Activated CD8-positive, alpha-beta T cell treated with anti-CD3 and anti-CD28 coated beads for 36 hours (primary cell): ENCODE data around the gene AMY2B. TPM values are rescaled to one million over a fixed set of nuclear protein-coding genes. Genes with fewer than 3 reads are reported as not detected.

Experiments
- ATAC-seq: fragments of 200-7000 bp; cut with Tn5 transposase; one replicate; pipeline ENCODE4 v1.10.0; 2021; ENCODE audit warnings: mild to moderate bottlenecking, moderate library complexity
- CTCF ChIA-PET: fragments of 350-600 bp; sonication (Branson Sonifier 250); formaldehyde crosslinking; loops from one replicate; lab custom pipeline; 2021; ENCODE audit warnings: antibody characterized with exemption; lab: Charles Lee
- POLR2A ChIA-PET: fragments of 350-600 bp; sonication (Branson Sonifier 250); formaldehyde crosslinking; loops from one replicate; lab custom pipeline; 2021; ENCODE audit warnings: antibody characterized with exemption; lab: Charles Lee
- DNase-seq: peaks from one replicate; pipeline ENCODE4 v3.0.0-alpha.2; 2020
- H3K27ac Mint-ChIP-seq: one replicate; pipeline ENCODE4 v1.8.0; 2021; ENCODE audit warnings: mild to moderate bottlenecking, mixed read lengths
- H3K27me3 Mint-ChIP-seq: one replicate; pipeline ENCODE4 v1.8.0; 2021; ENCODE audit warnings: mixed read lengths
- H3K36me3 Mint-ChIP-seq: one replicate; pipeline ENCODE4 v1.8.0; 2021; ENCODE audit warnings: low read depth, mixed read lengths
- H3K4me1 Mint-ChIP-seq: one replicate; pipeline ENCODE4 v1.8.0; 2021; ENCODE audit warnings: low read depth, mixed read lengths
- H3K4me3 Mint-ChIP-seq: one replicate; pipeline ENCODE4 v1.8.0; 2021; ENCODE audit warnings: mild to moderate bottlenecking, moderate library complexity, mixed read lengths
- H3K9me3 Mint-ChIP-seq: one replicate; pipeline ENCODE4 v1.8.0; 2021; ENCODE audit warnings: mixed read lengths
- intact Hi-C: fragments of 100-400 bp; cut with micrococcal nuclease; formaldehyde crosslinking; loops from one replicate; pipeline ENCODE4 v1.10.0; 2022
- total RNA-seq, 2 experiments: library from RNA; stranded (reverse); gene quantifications; one replicate each; pipeline ENCODE4 v1.2.3, GENCODE V29; 2021
- TF ChIP-seq, protein P1 (sequence below): fragments of 200-600 bp; IDR thresholded peaks from one replicate; pipeline ENCODE4 v1.8.0; 2022; ENCODE audit warnings: antibody characterized with exemption, mild to moderate bottlenecking

AMY2B gene
- total RNA-seq, 2 experiments from 2014 or later, result 6.1 to 9.7 TPM

DNA sequence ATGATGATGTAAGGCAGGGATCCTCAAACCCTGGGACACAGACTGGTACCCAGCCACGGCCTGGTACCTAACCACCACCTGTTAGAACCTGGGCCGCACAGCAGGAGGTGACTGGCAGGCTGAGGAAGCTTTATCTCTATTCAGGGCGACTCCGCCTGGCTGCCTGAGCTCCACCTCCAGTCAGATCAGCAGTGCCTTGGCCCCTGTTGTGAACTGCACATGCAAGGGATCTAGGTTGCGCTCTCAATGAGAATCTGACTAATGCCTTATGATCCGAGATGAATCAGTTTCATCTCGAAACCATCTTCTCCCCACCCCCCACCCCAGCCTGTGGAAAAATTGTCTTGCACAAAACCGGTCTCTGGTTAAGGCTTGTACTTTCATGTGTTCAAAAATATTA, 41.6 kb upstream of the AMY2B start:
- H3K27ac Mint-ChIP-seq, result no peak overlapping the region
- ATAC-seq, result peak; percentile 47
- peak; percentile 68 for DNase-seq

DNA sequence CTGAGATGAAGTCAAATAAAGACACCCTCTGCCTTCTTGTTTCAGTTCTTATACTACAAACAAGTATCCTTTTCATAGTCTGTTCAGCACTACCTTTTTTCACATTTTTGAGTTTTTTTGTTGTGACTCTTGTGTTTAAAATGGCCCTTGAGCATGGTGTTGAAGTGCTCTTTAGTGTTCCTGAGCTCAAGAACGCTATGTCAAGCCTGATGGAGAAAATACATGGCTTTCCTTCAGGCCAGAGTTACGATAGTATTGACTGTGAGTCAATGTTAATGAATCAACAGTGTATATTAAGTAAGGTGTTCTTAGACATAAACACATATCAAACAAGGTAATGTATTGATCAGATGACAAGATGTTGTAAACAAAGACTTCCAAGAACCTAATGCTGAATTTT, 33.2 kb upstream of the AMY2B start:
- DNase-seq (no peak), ATAC-seq (no peak)
- Mint-ChIP-seq H3K36me3 (peaks cover 43% of the 10 kb centered on the region), H3K27me3 (no peaks in the 10 kb centered on the region), H3K4me3 (no peak overlapping the region), H3K27ac (no peak overlapping the region), H3K4me1 (peaks cover 7% of the 10 kb centered on the region), H3K9me3 (no peaks in the 10 kb centered on the region)
- TF ChIP-seq, protein P1, sequence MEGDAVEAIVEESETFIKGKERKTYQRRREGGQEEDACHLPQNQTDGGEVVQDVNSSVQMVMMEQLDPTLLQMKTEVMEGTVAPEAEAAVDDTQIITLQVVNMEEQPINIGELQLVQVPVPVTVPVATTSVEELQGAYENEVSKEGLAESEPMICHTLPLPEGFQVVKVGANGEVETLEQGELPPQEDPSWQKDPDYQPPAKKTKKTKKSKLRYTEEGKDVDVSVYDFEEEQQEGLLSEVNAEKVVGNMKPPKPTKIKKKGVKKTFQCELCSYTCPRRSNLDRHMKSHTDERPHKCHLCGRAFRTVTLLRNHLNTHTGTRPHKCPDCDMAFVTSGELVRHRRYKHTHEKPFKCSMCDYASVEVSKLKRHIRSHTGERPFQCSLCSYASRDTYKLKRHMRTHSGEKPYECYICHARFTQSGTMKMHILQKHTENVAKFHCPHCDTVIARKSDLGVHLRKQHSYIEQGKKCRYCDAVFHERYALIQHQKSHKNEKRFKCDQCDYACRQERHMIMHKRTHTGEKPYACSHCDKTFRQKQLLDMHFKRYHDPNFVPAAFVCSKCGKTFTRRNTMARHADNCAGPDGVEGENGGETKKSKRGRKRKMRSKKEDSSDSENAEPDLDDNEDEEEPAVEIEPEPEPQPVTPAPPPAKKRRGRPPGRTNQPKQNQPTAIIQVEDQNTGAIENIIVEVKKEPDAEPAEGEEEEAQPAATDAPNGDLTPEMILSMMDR, result no peak
- POLR2A ChIA-PET, result no interaction called here
- intact Hi-C loops, result no loop called here
- CTCF ChIA-PET, result no interaction called here

More for the DNA sequence above, 41.6 kb upstream of the AMY2B start:
- Mint-ChIP-seq H3K4me3 (no peak overlapping the region), H3K9me3 (no peaks in the 10 kb centered on the region), H3K27me3 (no peaks in the 10 kb centered on the region), H3K36me3 (peaks cover 62% of the 10 kb centered on the region), H3K4me1 (peaks cover 68% of the 10 kb centered on the region)
- TF ChIP-seq, protein P1, result no peak
- CTCF ChIA-PET, result no interaction called here
- intact Hi-C loops, result no loop called here
- POLR2A ChIA-PET, result no interaction called here

DNA sequence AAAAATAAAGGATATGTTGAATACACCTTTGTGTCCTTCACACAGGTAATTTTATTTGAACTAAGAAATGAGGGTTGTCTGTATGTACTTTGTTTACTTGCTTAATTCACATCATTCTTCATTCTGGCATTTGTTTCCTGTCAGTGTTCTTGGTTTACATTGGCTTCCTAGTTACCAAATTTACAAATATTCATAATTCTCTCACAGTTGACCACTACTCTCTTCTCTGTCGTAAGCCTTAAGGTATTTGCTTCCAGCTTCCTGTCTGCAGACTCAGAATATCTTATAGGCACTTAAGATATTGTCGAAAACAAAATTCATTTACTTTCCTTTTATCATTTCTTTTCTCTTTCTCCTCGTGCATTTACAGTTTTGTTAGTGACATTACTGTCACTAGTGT, 30.0 kb upstream of the AMY2B start:
- POLR2A ChIA-PET, result no interaction called here
- no peaks in the 10 kb centered on the region for H3K9me3 Mint-ChIP-seq
- TF ChIP-seq, protein P1, result no peak
- H3K4me3 Mint-ChIP-seq, result no peak overlapping the region
- ATAC-seq (no peak), DNase-seq (no peak)
- H3K27ac Mint-ChIP-seq, result no peak overlapping the region
- no peaks in the 10 kb centered on the region for H3K4me1 Mint-ChIP-seq
- no peaks in the 10 kb centered on the region for H3K27me3 Mint-ChIP-seq
- intact Hi-C loops, result no loop called here
- CTCF ChIA-PET, result no interaction called here
- H3K36me3 Mint-ChIP-seq, result peaks cover 42% of the 10 kb centered on the region

DNA sequence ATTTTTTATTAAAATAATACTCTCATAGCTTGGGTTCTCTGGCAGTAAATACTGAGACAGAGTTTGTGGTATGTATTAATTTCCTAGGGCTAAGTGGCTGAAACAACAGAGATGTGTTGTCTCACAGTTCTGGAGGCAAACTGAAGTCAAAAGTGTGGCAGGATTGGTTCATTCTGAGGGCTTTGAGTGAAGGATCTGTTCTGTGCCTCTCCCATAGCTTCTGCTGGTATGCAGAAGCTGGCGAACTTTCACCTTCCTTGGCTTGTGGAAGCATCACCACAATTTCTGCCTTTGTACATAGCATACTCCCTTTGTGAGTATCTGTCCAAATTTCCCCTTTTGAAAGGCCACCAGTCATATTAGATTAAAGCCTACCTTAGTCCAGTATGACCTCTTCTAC, 24.9 kb upstream of the AMY2B start:
- no peak overlapping the region for H3K27ac Mint-ChIP-seq
- no peak overlapping the region for H3K4me3 Mint-ChIP-seq
- H3K4me1 Mint-ChIP-seq, result no peaks in the 10 kb centered on the region
- ATAC-seq (no peak), DNase-seq (no peak)
- intact Hi-C loops, result no loop called here
- CTCF ChIA-PET, result no interaction called here
- H3K27me3 Mint-ChIP-seq, result no peaks in the 10 kb centered on the region
- H3K9me3 Mint-ChIP-seq, result no peaks in the 10 kb centered on the region
- TF ChIP-seq, protein P1, result no peak
- H3K36me3 Mint-ChIP-seq, result peaks cover 38% of the 10 kb centered on the region
- POLR2A ChIA-PET, result interaction anchor here (0.6 kb wide), 1 partner anchor 14 kb away, joined by 3 read pairs; no protein-coding TSS in a partner anchor

DNA sequence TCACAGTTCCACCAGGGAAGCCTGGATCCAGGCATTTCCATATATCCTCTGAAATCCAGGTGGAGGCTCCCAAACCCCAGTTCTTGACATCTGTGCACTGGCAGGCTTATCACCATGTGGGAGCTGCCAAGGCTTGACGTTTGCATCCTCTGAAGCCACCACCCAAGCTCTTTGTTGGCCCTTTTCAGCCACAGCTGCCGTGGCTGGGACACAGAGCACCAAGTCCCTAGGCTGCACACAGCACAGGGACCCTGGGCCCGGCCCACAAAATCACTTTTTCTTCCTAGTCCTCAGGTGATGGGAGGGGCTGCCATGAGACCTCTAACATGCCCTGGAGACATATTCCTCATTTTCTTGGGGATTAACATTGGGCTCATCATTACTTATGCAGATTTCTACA, 23.5 kb upstream of the AMY2B start:
- no peak for ATAC-seq
- TF ChIP-seq, protein P1, result no peak
- ChIA-PET POLR2A (no interaction called here), CTCF (no interaction called here)
- no peaks in the 10 kb centered on the region for H3K9me3 Mint-ChIP-seq
- H3K36me3 Mint-ChIP-seq, result peaks cover 41% of the 10 kb centered on the region
- H3K4me3 Mint-ChIP-seq, result no peak overlapping the region
- intact Hi-C loops, result no loop called here
- H3K27ac Mint-ChIP-seq, result peak overlapping the region; percentile 31
- no peaks in the 10 kb centered on the region for H3K27me3 Mint-ChIP-seq
- H3K4me1 Mint-ChIP-seq, result no peaks in the 10 kb centered on the region
- DNase-seq, result no peak
